ENCODE measurements around the gene DCC.

DCC gene

DNA sequence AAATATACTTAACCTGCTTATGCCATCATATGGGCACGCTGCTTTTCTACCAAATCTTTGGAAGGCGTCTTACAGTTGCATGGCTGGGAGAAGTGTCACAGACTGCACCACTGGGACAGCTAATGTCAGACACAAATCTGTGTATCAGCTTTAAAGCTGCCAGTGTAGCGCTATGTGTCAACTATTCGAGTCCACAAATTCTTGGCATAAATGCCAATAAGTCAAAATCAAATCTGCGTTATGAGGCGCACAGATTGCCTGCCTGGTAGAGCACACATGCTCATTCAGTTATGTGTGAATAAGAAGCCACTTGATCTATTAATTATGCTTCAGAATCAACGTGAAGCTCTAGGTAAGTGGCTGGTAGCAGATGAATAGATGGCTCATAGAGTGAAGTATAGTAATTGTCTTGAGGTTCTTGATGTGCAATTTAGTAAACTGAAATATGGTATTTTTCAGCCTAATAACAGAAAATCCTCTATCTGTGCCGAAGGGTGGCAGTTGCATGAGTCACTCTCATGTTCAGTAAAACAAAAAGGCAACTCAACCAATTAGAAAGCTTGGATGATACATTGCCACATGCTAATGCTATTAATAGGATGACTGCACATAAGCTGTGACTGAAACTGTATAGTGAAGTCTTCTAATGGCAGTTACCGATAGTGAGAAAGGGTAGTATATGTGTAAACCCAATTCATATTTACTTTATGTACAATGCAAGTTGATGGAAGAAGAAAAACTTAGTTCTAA lies 52.0 kb downstream of the DCC start:
- TF ChIP-seq, protein P1, sequence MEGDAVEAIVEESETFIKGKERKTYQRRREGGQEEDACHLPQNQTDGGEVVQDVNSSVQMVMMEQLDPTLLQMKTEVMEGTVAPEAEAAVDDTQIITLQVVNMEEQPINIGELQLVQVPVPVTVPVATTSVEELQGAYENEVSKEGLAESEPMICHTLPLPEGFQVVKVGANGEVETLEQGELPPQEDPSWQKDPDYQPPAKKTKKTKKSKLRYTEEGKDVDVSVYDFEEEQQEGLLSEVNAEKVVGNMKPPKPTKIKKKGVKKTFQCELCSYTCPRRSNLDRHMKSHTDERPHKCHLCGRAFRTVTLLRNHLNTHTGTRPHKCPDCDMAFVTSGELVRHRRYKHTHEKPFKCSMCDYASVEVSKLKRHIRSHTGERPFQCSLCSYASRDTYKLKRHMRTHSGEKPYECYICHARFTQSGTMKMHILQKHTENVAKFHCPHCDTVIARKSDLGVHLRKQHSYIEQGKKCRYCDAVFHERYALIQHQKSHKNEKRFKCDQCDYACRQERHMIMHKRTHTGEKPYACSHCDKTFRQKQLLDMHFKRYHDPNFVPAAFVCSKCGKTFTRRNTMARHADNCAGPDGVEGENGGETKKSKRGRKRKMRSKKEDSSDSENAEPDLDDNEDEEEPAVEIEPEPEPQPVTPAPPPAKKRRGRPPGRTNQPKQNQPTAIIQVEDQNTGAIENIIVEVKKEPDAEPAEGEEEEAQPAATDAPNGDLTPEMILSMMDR (IDR thresholded peaks at IDR 0.05; ENCODE audit: borderline replicate concordance, insufficient read depth, low read depth, low read length): no peak
- H3K4me3 ChIP-seq (ENCODE audit: low read depth, low read length): no peak overlapping the region

DNA sequence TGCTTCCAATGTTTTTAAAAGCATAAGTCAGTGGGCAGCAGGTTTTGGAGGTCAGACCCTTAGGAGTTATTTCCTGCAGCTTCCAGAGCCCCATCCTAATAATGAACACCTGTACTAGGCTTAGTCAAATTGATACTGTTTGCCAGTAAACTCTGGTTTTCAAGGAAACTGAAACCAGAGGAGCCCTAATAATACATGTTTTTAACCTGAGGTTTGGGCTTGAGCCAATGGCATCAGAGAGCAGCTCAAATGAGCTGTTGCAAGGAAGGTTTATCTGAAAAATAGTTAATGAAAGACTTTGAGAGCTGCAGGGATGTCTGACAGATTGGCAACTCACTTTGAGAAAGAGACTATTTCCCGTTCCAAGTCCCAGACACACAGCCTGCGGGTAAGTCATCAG lies 54.6 kb downstream of the DCC start:
- no peak overlapping the region for H3K4me3 ChIP-seq (ENCODE audit: low read depth, low read length)
- TF ChIP-seq, protein P1 (IDR thresholded peaks at IDR 0.05; ENCODE audit: borderline replicate concordance, insufficient read depth, low read depth, low read length): no peak

DNA sequence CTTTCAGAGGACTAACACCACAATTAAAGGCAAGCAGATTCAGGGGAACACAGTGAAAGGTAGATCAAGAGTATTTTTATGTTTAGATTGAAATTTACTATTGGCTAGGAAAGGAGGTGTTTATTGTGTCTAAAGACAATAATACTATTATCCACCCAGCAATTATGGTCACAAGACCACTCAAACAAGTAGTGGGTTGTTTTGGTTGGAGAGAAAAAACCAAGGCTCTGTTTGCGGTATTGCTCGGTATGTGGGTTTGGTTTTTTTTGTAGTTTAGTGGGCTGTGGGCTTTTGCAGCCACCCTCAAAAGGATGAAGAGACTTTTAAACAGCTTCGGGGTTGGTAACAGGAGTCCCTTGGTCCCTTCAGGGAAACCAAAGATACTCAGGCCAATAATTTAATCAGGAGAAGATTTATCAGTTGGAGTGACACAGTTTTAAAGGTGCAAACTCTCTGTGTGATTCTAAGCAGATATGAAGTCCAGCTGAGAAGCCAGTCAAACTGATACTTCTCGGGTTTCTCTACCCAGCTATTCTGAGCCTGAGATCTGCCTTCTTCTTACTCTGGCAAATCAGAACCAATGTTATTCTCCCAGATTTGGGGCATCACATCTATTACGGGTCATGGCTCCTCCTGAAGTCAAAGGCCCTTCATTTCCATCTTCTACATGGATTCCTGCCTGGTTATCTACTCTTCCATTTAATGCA lies 55.3 kb downstream of the DCC start:
- TF ChIP-seq, protein P1 (IDR thresholded peaks at IDR 0.05; ENCODE audit: borderline replicate concordance, insufficient read depth, low read depth, low read length): no peak
- no peak overlapping the region for H3K4me3 ChIP-seq (ENCODE audit: low read depth, low read length)

DNA sequence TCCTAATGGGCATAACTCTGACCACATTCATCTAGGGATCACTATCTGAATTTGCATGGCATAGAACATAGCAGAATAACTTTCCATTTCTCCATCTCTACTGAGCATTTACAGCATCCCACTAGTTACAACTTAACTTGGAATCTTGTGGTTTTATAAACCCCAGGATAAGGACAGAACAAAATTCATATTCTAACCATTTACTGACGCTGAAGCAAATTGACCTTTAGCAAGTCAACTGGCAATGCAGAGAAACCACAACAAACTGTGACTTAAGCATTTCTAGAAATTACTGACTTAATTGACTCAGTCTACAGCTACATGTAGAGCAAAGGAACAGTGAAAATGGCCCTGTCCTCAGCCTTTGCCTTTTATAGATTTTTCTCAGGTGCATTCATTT lies 61.2 kb downstream of the DCC start:
- TF ChIP-seq, protein P1 (IDR thresholded peaks at IDR 0.05; ENCODE audit: borderline replicate concordance, insufficient read depth, low read depth, low read length): no peak
- no peak overlapping the region for H3K4me3 ChIP-seq (ENCODE audit: low read depth, low read length)

DNA sequence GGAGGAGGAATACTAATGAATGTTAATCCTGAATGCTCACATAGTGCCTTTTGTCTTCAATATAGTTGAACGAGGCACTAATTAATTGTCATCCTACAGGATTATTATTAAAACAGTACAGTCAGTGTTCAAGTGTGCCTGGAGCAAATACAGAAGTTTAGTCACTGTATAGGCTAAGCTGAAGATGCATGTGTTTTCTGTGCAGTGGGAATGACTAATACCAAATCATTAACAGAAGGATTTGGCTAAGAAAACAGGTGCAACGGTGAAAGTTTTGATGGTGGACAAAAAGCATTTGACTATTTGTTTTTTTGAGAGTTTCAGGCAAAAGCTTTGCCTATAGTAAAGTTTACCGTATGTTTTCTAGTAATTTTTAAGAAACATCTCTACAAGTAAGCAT lies 62.8 kb downstream of the DCC start:
- H3K4me3 ChIP-seq (ENCODE audit: low read depth, low read length): no peak overlapping the region
- TF ChIP-seq, protein P1 (IDR thresholded peaks at IDR 0.05; ENCODE audit: borderline replicate concordance, insufficient read depth, low read depth, low read length): no peak

DNA sequence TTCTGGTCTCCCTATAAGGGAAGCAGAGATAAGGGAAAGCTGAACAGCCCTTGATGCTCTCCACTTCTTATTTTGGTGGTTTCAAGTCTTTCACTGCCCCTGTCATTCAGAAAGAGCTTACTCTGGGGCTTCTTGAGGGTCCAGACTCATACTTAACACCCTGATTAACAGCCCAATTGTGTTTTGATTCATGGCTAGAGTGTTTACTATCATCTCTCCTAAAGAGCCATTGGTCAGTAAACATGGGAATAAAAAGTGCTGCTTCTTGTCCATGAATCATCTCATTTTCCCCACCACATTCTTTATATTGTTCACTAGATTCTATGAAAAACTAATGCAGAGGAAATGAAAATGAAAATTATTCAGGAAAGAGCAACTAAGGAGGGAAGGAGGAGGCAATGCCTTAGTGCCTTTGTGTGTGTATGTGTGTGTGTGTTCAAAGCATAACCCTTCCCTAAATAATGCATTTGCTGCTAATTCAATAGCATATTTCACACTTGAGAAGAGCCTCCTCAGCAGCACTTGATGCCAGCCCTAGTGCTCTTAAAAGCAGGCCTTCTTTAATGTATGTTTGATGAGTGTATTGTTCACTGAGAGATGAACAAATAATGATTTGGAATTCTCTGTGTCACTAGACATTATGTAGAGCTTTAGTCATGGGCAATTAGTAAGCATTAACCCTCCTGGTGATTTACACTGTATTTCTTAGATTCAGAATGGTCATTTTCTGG lies 63.5 kb downstream of the DCC start:
- TF ChIP-seq, protein P1 (IDR thresholded peaks at IDR 0.05; ENCODE audit: borderline replicate concordance, insufficient read depth, low read depth, low read length): no peak
- H3K4me3 ChIP-seq (ENCODE audit: low read depth, low read length): no peak overlapping the region
